Measurements from ENCODE around the gene CHMP1B.

Gene CHMP1B

DNA sequence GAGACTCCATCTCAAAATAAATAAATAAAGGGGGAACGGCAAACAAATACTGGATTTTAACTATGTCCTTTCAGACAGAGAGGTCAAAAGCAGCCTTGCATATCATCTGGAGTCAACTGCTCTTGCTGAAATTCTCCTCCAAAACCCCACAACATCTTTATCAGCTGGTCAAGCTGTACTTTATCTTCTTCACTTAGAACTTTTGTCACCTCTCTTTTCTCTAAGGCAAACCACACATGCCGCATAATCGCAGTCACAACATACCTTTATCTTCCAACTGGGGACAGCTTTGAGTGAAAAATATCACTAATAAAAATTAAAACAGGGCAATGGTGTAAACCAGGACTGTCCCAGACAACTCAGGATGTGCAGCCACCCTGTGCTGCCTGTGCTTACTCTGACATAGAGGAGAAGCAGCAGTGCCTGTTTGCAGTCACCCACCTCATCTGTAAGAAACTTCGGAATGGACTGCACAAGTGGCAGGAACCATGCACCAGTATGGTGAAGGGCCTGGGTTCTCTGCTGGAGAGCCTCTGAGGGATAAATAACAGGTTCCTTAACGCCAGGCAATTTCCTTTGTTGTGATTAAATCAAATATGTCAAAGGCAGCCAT, 50.7 kb downstream of the CHMP1B start:
- DNase-seq (ENCODE audit: low read depth in 2 of 3, low spot score in 1 of 3): no peak

- no peak for DNase-seq (ENCODE audit: low read depth in 2 of 3, low spot score in 1 of 3)
Observed at GRCh38 chr18:11902522-11903292, 51.5 kb downstream of the CHMP1B start.
